NCI-H2196 (cell line): ENCODE measurements around the gene NR1I3.
"Not testable (repeated sequence)": the region's sequence is repeated elsewhere in the genome, so short reads cannot be mapped to it uniquely, and the experiment has no call there.

Source experiments
- DNase-seq: peaks from one replicate; lab custom pipeline; 2025; ENCODE audit not compliant: unreplicated experiment; lab: John Stamatoyannopoulos, UW

The NR1I3 gene

DNA sequence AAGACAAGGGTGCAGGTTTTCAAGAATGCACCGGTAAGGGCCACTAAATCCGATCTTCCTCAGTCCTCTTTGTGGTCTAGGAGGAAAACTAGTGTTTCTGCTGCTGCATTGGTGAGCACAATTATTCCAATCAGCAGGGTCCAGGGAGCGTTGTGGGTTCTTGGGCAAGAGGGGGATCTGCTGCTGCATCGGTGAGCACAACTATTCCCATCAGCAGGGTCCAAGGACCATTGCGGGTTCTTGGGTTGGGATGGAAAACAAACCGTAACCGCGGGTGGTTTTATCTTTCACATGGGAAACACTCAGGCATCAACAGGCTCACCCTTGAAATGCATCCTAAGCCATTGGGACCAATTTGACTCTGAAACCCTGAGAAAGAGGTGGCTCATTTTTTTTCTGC is 13.6 kb upstream of the NR1I3 start:
- no peak for DNase-seq

DNA sequence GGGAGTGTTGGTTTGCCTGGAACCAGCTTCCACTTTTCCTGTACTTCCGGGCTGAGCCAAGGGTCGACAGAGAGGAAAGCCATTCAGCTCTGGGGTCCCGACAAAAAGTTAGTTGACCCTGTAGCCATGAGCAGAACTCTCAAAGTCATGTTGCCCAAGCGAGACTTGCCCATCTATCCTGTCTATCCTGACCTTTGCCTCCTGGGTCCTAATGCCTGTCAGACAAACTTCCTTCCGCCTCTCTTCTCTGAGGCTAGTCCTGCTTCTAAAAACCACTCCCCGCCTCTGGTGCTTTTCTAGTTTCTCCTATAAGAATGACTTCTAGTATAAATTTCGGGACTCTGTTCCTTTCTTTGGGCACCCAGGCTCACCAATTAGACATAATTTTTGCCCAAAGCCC is 12.8 kb upstream of the NR1I3 start:
- no peak for DNase-seq

DNA sequence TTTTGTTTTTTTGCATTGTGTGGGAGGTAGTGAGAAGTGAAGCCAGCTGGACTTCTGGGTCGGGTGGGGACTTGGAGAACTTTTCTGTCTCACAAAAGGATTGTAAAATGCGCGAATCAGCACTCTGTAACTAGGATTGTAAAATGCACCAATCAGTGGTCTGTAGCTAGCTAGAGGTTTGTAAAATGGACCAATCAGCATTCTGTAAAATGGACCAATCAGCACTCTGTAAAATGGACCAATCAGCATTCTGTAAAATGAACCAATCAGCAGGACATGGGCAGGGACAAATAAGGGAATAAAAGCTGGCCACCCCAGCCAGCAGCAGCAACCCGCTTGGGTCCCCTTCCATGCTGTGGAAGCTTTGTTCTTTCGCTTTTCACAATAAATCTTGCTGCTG is 12.1 kb upstream of the NR1I3 start:
- DNase-seq, result not testable (repeated sequence)

- DNase-seq, result no peak
Measured at GRCh38 chr1:161244888-161245287, 6.9 kb upstream of the NR1I3 start.

- DNase-seq, result no peak
Measured at GRCh38 chr1:161242313-161242712, 4.3 kb upstream of the NR1I3 start.

- no peak for DNase-seq
Measured at GRCh38 chr1:161241682-161242081, 3.7 kb upstream of the NR1I3 start.

DNA sequence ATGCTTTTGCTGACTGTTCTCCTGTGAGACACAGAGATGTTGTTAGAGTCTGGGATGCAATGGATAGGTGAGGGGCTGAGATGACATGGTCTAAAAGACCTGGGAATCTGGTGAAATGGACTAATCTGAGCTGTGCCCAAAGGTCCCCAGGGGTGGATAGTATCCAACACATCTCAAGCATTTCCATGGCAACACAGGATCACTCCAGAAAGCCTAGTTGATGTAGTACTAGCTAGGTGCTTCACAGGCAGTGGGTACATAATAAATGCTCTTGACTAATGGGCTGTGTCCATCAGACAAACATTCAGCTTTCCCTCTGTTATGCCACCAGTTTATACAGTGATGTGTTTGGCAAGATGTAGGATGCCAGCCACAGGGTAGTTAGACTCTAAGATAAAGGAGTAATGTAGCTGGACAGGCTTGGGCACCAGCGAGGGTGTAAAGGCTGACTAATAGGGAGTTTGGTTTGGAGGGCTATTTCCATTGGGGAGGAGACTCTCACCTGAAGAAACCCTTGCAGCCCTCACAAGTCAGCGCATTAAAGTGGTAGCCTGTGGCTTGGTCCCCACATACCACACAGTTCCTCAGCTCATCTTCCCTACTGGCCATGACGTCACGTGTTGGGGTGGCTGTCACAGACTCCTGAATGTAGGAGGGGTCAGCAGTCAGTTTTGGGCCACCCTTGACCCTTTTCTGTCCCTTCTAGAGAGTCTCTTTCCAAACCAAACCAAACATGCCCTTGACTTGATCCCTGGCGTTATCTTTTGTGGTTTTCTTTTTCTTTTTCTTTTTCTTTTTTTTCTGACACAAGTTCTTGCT is 1.8 kb downstream of the NR1I3 start:
- DNase-seq, result no peak

DNA sequence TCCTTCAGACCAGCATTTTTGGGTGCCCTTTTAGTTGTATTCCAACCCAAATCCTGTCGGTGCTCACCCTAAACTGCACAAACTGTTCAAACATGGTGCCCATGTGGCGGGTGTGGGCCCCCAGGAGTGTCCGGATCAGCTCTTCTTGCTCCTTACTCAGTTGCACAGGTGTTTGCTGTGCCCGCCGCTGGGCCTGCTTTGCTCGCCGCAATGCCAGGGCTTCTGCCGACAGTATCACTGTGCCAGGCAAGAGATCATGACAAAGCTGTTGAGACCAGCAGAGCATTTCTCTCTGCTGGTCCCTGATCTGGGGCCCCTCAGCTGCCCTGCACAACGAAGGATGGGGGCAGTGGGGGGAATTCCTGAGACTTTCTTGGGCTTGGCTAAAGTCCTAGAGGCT is 4.9 kb downstream of the NR1I3 start:
- no peak for DNase-seq

- no peak for DNase-seq
Measured at GRCh38 chr1:161230762-161231161, 7.2 kb downstream of the NR1I3 start.

- peak; percentile 13 for DNase-seq
Measured at GRCh38 chr1:161229896-161230295, 8.1 kb downstream of the NR1I3 start.

DNA sequence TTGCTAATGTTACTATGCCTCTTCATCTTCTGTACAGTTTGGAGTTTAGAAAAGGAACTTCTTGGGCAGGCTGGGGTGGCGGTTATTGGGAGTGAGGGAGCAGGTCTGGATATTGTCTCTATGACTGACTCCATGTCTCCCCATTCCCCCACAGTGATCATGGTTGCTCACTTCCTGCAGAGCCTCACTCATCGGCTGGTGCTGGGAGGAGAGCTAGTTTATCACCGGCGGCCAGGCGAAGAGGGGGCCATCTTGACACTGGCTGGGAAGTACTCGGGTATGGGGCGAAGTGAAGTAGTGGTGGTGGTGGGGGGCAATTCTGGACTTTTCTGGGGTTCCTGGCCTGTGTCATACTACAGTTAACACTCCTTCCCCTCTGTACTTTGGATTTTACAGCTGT is 10.0 kb downstream of the NR1I3 start:
- no peak for DNase-seq

- DNase-seq, result peak; percentile 82
Measured at GRCh38 chr1:161227196-161227871, 10.7 kb downstream of the NR1I3 start.

DNA sequence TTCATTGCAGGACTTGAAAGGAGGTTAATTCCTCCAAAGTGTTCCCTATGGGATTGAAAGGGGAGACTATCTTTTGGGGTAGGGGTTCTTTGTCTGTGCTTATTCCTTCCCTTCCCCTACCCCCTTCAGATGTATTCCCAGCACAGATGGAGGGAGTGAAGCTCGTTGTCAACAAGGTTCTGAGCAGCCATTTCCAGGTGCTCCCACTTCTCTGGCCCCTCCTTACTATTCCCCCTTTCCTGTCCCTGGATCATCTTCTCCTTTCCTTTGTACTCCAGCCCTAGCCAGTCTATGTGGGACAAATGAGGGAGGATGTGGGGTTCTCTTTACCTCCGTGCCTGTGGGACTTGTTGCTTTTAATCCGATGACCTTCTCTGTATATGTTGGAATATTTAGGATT is 11.2 kb downstream of the NR1I3 start:
- no peak for DNase-seq

- DNase-seq, result no peak
Measured at GRCh38 chr1:161226320-161226711, 11.7 kb downstream of the NR1I3 start.

GRCh38 chr1:161225534-161226319 is 12.3 kb downstream of the NR1I3 start, which contains the start of gene TOMM40L:
Gene TOMM40L, plus strand, starts transcription at chr1:161226060. Its CDS starts 430 bp downstream, at chr1:161226490.
- DNase-seq, result peak; percentile 94

DNA sequence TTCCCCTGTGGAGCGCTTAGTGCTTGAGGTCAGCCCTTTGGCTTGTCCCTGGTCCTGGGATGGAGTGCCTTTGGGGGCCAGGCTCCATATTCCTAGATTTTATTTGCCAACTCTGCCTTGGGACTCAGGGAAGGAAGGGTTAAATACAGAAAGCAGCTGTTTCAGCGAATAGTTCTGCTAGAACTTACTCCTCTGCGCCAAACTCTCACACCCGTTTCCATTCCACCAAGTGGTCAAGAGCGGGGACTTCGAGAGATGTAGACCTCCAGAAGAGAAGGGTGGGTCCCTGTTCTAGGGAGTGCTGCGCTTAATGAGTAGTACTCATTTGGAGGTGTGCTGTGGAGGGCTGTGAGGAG is 12.8 kb downstream of the NR1I3 start:
- DNase-seq, result no peak

GRCh38 chr1:161224695-161225087 is 13.3 kb downstream of the NR1I3 start:
- not testable (repeated sequence) for DNase-seq

- DNase-seq, result no peak
Measured at GRCh38 chr1:161223805-161224694, 14.0 kb downstream of the NR1I3 start.

GRCh38 chr1:161222175-161223019 is 15.6 kb downstream of the NR1I3 start:
- no peak for DNase-seq

DNA sequence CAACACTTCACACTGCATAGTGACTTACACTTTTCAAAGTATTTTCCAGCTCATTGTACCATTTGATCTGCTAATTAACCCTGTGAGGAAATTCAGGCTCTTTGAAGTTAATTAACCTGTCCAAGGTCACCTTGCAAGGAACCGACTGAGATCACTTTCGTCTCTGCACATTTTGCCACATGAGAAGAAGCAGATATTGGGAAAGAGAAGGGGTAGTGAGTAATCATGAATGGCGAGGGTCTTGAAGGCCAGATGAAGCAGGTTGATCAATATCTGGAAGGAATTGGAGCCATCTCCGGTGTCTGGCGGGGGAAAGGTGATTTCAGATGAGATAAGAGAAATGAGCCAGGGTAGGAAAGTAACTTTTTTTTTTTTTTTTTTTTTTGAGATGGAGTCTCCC is 18.0 kb downstream of the NR1I3 start:
- DNase-seq, result no peak
